ENCODE results near the gene CEBPZOS. TPM values are rescaled to one million over a fixed set of nuclear protein-coding genes. Genes with fewer than 3 reads are reported as not detected.

Gene CEBPZOS
- total RNA-seq, 4 donors from 2014 or later: 14.1 to 23.7 (median 20.1) TPM

DNA sequence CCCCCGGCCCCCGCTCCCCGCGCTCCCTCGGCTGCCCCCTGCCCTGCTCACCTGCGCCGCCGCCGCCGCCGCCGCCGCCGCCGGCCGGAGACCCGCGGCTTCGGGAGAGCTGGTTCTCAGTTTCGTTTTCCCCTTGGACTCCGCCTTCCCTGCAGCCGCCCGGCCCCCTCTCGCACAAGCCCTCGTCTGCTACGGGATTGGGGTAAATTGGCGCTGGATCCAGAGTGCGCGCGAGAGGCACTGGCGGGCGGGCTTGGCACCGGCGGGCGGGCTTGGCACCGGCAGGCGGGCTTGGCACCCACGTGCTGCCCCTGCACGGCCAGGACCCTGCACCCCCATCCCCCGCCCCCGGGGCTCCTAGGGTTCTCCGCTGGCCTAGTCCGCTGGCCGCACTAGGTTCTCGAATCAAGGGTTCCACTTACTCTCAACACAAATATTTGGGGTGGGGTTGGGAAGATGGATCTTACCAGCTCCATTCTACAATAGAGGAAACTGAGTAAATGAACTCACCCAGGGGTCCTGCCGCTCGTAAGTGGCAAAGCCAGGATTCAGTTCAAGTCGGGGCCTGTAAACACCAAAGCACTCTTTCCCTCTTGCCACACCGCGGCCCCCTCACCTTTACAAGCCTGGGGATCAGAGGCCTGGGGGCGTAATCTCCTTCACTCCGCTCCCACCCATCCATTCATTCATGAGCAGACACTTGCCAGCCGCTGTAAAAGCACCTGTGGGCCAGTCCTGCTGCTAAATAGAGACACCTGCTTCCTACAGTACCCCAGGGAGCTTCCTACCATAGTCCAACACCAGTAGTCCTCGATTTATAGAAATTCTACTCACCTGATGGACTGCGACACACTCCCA lies 39.2 kb upstream of the CEBPZOS start, which contains the start of gene EIF2AK2:
EIF2AK2 (minus strand) TSS at position 124 of the 858 bp plus-strand sequence. CDS start 9,174 bp downstream, outside the sequence.
- DNase-seq (ENCODE audit: low spot score) (peak; percentile 57), ATAC-seq (ENCODE audit: low FRiP score) (peak; percentile 94)
- TF ChIP-seq, protein P1, sequence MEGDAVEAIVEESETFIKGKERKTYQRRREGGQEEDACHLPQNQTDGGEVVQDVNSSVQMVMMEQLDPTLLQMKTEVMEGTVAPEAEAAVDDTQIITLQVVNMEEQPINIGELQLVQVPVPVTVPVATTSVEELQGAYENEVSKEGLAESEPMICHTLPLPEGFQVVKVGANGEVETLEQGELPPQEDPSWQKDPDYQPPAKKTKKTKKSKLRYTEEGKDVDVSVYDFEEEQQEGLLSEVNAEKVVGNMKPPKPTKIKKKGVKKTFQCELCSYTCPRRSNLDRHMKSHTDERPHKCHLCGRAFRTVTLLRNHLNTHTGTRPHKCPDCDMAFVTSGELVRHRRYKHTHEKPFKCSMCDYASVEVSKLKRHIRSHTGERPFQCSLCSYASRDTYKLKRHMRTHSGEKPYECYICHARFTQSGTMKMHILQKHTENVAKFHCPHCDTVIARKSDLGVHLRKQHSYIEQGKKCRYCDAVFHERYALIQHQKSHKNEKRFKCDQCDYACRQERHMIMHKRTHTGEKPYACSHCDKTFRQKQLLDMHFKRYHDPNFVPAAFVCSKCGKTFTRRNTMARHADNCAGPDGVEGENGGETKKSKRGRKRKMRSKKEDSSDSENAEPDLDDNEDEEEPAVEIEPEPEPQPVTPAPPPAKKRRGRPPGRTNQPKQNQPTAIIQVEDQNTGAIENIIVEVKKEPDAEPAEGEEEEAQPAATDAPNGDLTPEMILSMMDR (IDR thresholded peaks at IDR 0.05): no peak

DNA sequence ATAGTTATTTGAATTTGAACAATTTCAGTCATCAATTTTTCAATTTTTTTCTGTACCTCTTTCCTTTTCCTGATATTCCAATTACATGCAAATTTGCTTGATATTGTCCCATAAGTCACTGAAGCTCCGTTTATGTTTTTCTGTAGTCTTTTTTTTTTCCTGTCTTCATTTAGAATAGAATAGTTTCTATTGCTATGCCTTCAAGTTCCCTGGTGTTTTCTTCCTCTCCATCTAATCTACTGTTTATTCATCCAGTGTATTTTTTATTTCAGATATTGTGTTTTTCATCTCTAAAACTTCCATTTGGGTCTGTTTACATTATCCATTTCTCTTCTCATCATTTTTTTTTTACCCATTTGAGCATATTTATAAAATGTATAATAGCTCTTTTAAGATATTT lies 31.5 kb upstream of the CEBPZOS start:
- TF ChIP-seq, protein P1 (IDR thresholded peaks at IDR 0.05): no peak
- DNase-seq (ENCODE audit: low spot score): no peak
- no peak for ATAC-seq (ENCODE audit: low FRiP score)

DNA sequence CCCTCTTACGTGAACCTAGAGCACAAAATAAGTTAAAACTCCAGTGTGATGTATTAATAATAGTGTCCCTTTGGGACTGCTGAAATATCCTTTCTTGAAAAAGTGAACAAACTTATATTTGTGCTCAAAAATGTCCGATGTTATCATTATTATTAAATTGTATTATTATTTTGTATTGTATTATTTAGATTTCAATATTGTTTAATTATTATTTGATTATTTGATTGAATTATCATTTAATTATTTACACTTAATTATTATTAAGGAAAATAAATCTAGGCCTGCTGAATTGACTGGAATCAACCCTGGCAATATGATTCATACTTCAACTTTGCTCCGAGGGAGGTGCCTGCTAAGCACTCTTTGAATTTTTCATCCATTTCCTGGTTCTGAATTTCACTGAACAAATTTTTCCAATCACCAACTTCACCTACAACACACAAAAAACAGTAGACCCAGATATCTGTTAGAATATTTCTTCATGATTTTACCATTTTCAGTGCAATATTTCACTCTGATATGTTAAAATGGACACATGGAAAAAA lies 28.6 kb upstream of the CEBPZOS start:
- no peak for ATAC-seq (ENCODE audit: low FRiP score)
- TF ChIP-seq, protein P1 (IDR thresholded peaks at IDR 0.05): no peak
- DNase-seq (ENCODE audit: low spot score): no peak

DNA sequence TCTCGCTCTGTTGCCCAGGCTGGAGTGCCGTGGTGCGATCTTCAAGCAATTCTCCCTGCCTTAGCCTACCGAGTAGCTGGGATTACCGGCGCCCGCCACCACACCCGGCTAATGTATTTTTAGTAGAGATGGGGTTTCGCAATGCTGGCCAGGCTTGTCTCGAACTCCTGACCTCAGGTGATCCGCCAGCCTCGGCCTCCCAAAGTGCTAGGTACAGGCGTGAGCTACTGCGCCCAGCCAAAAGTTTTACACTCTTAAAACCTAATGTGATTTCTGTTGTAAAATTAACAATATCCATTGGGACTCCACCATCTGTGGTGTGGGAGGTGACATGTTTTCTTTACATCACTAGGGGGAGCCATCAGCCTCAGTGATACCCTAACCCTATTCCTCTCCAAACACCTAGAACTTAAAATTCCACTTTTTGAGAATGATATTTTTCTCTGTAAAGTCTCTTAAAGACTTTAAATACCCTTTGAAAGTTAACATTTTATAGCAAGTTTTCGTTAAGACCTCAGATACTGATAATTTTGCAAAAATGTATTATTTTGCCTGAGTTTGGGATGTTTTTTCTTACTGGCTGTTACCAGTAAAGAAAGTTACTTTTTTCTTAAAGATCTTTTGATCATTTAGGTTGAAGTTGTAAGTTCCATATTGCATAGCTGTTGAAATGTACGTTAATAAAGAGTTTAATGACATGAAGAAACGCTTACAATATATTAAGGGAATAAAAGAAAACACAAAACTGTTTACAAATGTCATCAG lies 27.9 kb upstream of the CEBPZOS start:
- TF ChIP-seq, protein P1 (IDR thresholded peaks at IDR 0.05): peak in 1 of 3 donors; percentile 22
- no peak for ATAC-seq (ENCODE audit: low FRiP score)
- DNase-seq (ENCODE audit: low spot score): no peak

DNA sequence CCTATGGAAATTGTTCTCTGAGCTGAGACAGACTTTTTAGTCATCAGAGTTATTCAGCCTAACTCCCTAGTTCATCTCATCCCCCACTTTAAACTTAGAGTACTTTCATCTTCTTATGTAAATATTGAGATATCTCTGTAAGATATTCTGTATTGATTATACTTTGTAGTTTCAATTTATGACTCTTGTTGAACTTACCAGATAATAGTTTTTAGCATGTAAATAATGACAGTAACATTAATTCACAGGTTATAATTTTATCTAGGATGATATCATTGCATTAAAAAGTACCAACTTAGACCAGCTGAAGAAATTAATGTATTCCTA lies 24.7 kb upstream of the CEBPZOS start:
- TF ChIP-seq, protein P1 (IDR thresholded peaks at IDR 0.05): no peak
- no peak for ATAC-seq (ENCODE audit: low FRiP score)
- DNase-seq (ENCODE audit: low spot score): no peak

DNA sequence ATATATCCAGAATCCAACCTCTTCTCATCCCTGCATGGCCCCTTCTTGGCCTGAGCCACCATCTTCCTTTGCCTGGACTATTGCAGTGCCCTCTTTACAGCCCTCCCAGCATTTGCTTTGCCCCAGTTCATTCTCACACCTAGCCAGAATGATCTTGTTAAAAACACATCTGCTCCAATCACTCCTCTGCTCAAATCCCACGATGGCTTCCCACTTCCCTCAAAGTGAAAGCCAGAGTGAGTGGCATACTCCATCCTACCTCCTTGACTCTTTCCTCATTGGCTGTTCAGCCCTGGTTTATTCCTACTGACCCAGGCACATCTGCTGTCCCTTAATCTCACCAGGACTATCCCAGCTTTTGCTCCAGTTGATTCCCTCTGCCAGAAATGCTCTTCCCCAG lies 22.6 kb upstream of the CEBPZOS start:
- no peak for DNase-seq (ENCODE audit: low spot score)
- TF ChIP-seq, protein P1 (IDR thresholded peaks at IDR 0.05): no peak
- ATAC-seq (ENCODE audit: low FRiP score): no peak
